SKM-1 treated with dmso at 0.1 percent for 144 hours (cell line): ENCODE results near the gene ZNF286A.
"Not testable (repeated sequence)": the region's sequence is repeated elsewhere in the genome, so short reads cannot be mapped to it uniquely, and the experiment has no call there.

Experiments used
- DNase-seq: peaks from one replicate; lab custom pipeline; 2025; ENCODE audit not compliant: unreplicated experiment; lab: John Stamatoyannopoulos, UW

The ZNF286A gene

DNA sequence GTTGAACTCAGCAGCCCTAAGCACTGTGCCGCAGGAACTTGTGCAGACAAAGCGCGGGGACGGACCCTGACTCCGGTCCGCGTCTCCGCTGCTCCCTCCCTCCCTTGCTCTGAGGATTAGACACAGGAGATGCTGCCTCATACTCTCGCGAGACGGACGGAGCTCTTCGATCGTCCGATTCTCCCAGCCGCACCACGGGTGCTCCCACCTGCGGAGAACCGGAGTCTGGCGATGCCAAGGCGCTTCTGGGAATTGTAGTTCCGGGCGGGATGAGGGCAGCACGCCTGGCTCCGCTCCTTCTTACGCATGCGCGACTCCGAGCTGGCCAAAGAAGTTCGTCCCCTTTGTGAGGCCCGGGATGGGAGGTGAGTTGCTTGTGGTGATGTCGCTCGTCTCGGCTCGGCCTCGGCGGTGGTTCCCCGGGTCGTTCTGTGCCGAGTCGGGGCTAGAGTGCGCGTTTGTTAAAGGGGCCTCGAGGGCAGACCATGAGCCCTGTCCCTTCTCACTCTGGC is at the start of gene ZNF286A:
Gene ZNF286A, plus strand, starts transcription at position 340 of the 512 bp plus-strand sequence. CDS start 578 bp downstream, outside the sequence.
- peak; percentile 90 for DNase-seq

DNA sequence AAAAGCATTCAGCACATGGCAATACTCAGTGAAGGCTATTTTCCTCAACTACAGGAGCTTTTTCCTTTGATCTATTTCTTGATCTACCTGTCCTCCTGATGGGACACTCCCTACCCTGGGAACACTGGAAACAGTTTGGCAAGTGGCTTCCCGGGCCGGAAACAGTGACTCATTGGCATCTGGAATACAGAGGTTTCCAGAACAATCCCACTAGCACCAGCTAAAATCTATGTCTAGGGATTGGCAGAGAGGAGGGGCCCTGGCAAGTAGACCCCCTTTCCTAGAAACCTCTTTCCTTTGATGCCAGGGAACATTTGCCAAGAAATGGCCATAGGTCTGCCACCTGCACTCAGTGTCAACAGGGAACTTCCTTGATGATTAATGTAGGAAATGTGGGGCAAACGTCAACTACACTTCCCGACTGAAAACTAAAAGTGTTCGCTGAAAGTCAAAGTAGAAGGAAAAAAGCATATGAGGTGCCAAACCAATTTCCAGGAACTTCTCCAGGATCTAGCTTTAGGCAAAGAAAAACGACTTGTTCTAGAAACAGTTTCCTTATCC is 49.6 kb upstream of the ZNF286A start:
- DNase-seq = no peak

DNA sequence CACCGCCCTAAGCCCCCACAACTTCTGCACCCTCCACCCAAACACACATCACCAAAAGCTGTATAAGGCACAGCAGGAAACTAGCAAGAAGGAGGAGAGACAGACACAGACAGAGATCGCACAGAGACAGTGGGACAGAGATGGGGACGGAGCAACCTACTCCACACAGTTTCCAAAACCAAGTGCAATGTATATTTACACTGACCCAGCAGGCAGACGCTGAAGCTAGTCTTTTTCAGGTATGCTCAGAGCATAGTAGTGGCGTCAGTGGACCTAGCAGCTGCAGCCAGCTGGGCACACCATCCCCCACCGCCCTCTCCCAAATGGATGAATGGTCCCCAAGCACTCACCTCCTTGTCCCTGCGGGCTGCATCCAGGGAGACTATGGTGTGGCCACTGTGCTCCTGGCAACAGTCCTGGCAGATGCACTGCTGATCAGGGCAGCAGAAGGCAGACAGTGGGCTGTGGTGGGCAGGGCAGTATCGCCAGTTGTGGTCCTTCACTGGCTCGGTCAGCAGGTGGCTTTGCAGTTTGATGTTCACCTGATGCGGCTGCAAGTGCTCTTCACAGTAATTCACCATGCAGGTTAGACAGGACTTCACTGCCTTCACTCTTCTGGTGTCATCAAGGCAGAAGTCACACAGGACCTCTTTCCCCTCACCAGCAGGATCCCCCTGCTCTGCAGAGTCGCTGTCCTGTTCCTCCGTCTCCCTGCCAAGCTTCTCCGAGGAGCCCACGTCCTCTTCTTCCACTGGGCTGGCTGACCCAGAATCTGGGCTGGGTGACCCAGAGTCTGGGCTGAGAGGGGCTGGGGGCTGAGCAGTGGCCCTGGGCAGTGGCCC is 48.6 kb upstream of the ZNF286A start:
- DNase-seq = no peak

DNA sequence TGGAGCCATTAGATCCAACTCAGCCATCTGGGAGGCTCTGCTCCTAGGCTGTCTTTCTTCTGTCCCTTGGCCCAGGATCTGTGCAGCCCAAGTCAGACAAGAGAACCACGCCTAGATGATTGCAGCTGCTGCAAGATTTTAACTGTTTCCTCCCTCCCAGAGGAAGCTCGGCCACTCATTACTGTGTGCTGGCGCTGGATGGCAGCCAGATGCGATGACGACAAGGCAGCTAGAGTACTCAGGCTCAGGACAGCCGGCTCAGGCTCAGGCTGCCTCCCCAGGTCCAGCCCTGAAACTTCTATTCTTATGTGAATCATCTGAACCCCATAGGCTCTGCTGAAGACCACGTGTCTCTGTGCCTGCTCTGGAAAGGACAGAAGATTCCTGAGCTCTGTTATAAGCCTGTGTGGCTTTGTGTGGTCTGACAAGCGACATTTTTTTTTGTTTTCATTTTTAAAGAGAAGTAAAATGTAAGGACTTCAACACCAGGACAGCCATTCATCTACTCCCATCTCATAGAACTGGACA is 47.9 kb upstream of the ZNF286A start:
- peak; percentile 89 for DNase-seq

DNA sequence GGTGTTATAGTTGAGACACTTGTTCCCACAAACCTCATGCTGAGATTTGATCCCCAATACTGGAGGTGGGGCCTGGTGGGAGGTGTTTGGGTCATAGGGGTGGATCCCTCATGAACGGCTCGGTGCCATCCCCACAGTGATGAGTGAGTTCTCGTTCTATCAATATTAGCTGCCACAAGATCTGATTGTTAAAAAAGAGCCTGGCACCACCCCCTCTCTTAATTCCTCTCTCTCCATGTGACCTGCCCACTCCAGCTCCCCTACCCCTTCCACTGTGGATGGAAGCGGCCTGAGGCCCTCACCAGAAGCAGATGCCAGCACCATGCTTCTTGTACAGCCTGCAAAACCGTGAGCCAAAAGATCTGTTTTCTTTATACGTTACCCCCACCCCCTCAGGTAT is 46.6 kb upstream of the ZNF286A start:
- DNase-seq = no peak

DNA sequence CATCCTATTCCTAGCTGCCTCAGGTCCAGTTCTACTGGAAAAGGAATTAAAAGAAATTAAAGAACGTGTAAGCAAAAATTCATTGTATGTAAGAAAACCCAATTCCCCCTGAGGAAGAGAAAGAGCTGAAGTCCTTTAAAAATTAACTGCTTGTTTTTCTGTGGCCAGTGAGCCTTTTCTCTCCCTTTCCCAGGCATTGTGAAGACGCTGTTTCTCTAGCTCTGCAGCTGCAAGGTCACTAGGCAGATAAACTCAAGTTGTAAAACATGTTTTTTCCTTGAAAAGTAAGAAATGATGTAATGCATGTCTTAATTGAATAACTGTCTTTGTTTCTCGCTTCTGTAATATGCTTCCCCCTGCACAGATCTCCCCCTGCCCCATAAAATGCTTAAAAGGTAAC is 45.2 kb upstream of the ZNF286A start:
- not testable (repeated sequence) for DNase-seq

DNA sequence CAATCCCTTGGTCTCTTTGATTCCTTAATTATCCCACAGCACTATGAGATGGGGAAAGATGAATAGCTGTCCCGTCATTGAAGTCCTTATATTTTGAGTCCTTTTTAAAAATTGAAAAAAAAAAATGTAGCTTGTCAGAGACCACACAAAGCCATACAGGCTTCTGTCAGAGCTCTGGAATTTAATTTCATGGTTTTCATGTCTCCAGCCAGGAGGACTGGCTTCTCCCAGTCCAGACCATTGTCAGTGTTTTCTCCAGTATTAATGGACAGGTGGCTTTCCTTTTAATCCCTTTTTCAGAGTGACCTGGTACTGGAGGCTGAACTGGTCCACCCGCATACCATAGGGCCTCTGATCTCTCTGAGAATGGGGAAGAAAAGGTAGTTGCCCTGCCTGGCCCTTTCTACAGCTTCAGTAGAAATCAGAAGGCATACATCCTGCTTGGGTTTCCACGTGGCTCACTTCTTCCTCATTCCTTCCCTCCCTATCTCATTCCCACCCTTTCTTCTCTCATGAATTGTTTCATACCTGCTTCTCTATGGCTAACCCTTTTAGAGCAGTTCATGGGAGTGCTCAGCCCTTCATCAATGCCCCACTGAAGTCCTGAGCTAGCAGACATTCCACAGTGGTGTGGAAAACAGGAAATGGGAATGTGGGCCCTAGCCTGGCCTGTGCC is 44.5 kb upstream of the ZNF286A start:
- DNase-seq = peak; percentile 1

DNA sequence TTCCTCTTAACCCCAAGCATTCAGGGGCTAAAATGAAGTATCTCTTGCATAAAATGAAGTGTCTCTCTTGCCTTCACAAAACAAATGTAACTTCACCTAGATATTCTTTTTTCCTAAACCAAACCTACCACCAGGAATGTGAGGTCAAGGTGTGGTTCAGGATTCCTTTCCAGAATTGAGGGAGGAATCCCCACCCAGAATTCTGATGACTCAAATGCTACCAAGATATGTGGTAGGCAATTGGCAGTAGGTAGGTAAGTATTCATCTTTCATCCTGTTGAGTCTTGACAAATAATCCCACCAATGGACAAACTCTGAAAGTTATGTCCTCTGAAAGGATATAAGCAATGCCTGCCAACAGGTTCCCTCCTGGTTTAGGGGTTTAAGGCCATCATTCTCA is 41.7 kb upstream of the ZNF286A start:
- DNase-seq = no peak

DNA sequence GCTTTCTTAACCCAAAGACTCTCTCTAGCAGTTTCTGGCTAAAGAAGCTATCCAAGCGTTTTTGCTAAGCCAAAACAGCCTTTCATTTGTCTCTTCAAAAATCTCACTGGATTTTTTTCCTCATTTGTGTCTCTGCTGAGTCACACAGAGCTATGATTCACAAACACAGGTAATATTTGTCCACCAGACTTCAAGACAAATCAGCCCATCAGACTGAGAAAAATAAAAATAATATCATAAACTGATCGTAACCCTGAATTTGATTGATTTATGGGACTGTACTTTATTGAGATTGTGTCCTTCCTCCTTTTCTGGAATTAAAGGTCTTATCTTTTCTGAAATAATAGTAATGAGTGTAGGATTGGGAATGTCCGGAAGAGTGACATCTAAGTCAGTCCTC is 41.3 kb upstream of the ZNF286A start:
- no peak for DNase-seq

DNA sequence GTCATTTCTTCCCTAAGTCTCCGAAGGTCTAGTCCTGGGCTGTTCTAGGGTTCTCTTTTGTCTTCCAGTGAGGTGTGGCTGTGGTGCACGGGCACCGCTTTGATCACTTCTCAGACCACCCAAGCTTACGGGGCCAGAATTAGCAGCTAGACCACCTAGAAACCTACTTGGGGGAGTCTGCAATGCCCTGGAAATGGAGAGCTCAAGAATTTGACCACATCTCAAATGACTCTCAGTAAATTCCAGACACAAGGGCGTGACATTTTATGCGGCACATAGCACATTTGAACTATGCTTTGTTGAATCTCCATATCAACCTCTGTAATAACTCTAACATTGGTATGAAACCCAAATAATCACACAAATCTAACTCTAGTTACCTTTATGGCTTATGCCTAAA is 40.3 kb upstream of the ZNF286A start:
- DNase-seq = no peak

DNA sequence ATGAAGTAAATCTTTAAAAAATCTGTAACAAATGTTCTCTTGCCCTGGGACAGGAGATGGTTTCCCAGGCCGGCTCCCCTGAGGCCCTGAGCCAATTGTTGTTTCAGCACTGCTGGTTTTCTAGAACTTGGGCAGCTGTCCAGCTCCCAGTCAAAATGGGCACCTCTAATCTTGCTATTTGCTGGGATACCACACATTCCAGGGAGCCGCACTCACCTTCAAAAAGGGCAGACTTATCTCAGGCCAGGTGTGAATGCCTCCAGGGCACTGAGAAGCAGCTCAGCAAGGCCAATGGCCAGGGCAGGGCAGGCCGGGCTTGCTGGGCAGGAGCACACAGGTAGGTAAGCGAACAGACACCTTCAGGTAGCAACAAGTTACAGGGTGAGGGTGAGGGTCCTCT is 39.9 kb upstream of the ZNF286A start:
- DNase-seq = no peak

DNA sequence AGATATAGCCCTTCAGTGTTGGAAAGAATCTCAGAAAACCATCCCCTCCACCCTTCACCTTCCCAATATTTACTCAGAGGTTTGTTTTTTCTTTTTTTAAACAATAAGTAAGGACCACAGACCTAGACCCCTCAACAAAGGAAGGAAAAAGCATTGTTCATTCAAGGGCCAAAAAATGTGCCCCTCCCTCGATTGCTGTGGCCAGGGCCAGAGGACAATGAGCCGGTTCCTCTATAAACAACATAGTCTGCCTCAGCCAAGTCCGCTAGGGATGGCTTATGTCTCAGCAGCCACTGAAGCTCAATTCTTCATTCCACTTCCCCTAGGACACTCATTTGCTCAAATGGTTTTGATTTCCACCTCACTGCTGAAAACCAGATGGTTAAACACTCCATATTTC is 39.5 kb upstream of the ZNF286A start:
- DNase-seq = no peak

DNA sequence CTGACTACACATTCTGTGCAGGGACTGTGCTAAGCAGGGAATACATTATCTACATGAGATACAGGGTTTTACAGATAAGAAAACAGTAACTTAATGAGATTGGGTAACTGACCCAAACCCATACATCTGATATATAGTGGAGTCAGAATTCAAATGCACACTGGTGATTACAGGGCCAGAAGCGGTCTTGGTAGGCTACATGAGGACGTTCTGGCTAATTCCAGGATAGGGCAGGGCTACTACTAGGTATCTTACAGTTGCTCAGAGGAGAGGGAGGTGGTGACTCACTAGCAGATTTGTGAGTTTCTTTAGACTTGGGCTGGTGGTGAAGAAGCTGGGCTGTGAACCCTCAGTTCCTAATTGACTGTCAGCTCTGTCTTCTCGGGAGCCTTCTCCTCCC is 36.9 kb upstream of the ZNF286A start:
- no peak for DNase-seq

DNA sequence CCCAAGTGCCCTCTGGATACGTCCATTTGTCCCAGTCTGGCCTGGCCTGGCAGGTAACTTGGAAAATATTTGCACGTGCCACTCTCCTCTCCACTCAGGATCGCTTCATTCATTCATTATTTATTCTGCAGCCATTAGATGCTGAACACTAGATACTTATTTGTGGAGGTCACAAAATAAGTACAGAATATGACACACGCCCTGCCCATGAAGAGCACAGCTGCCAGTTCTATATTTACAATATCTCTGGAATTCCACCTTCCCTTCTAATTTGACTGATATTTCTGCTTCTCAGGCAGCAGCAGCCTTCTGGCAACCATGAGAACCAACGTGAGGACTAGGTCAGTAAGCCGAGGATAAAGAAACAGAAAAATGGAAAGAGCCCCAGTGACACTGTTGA is 36.4 kb upstream of the ZNF286A start:
- no peak for DNase-seq

DNA sequence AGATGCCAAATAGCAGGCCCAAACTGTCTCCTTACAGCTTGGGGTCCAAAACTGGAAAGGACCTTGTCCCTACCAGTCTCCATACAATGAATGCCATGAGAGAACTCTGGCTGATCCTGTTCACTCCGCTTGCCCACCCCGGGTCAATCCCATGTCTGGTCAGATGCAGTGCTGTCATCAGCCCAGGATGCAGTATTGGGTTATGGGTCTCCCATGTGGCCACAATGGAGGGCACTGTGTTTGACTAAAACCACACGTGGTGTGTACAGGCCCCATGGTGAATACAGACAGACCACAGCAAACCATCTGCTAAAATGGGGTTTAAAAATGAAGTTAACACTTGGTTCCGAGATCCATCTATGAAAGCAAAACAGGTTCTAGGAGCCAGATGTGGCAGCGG is 35.9 kb upstream of the ZNF286A start:
- DNase-seq = no peak

DNA sequence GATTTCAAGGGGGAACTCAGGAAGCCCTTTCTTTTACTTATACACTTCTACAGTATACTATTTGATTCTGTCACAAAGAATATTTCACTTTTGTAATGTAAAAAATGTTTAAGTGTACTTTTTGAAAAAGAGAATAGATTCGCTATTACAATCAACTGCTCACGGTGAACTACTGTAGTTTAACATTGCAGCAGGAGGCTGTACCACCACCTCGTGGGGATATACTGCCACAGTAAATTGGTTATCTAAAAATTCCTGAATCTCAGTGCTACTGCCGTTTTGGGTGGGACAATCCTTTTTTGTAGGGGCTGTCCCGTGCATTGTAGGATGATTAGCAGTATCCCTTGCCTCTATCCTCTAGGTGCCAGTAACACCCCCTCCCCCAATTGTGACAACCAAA is 30.0 kb upstream of the ZNF286A start:
- not testable (repeated sequence) for DNase-seq

DNA sequence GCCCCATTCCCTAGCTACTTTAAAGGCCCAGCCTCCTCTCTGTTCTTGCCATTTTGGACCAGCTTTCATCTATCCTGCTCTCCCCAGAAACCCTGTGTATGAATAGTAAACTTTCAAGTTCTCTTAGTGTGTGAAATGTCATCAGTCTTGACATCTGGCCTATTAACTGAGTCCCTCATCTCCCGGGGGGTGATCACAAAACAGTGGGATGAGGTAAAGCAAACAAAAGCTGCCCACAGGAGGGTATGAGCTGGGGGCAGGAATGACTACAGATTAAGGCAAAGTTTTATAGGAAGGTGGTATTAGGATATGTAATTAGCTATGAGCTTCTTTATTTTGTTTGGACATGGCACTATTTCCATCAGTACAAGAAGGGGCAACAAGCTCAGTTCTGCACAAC is 24.9 kb upstream of the ZNF286A start:
- DNase-seq = not testable (repeated sequence)

DNA sequence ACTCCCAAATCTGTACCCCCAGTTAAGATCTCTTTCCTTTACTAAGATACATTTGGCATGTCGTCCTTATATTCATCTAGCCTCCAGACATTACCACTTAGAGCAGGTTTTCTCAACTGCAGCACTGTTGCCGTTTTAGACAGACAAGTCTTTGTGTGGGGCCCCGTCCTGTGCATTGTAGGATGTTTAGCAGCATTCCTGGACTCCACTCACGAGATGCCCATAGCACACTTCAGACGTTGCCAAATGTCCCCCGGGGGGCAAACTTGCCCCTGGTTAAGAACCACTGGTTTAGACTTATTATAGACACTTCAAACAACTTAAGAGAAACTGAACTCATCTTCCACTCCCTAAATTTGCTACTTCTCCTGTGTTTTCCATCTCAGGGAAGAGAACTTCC is 23.6 kb upstream of the ZNF286A start:
- not testable (repeated sequence) for DNase-seq

DNA sequence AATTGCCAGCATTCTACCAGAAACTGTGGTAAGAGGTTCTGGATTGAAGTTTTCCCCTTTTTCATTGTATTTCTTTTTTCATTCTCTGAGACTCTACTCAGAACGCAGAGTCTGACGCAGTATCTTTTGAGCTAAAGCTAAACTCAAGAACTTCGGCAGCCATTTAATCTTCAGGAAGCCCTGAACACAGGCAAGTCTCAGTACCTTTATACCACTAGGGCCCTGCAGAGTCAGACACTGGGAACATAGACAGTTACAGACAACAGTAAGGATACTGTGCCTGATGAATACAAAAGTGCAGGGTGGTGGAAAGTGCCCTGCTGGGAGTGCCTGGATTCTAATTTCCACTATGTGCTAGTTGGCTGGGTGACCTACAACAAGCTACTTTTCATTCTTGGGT is 16.4 kb upstream of the ZNF286A start:
- not testable (repeated sequence) for DNase-seq

DNA sequence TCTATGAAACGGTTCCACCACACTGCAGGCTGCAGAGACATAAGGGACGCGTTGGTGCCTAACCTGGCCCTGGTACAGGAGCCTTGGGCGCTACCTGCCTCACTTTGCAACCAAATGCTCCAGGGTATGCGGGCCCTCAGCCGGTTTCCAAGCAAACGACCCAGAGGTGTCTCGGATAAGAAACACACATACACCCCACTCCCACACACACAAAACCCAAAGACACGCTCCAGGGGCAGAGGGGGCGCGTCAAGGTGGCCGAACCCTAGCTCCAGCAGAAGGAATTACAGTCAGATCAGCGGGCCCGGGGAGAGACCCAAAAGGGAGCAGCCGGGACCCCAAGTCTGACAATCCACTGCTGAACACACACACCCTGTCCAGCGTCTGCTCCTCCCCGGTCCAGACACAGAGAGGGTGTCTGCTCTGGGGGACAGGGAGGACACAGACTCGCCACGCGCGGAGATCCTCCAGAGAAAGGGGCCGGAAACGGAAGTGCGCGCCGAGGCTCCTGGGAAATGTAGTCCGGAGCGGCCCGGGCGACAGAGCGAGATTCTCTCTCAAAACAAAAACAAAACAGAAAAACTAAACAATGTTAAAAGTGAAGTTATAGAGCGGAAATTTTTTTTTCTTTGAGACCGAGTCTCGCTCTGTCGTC is 15.6 kb upstream of the ZNF286A start, which contains the start of gene TRIM16:
Gene TRIM16, minus strand, starts transcription at position 488 of the 655 bp plus-strand sequence. CDS start 32,702 bp downstream, outside the sequence.
- peak; percentile 8 for DNase-seq

DNA sequence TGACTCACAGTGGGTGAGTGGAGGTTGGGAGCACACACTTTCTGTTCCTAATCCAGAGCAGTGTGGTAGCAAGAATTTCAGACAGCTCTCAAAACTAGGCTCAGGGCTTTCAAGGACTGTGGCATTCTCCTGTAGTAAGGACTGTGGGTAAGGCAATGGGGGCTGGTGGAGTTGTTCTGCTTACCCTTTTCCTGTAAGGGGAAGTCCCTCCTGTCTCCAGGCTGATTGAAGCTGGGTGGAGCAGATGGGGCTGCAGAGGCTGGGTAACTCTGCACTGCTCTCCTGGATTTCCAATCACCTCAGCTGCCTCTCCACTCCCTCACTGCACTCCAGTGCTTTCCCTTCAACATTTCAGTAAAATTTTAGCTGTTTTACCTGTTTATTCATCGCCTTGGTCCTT is 12.1 kb upstream of the ZNF286A start:
- not testable (repeated sequence) for DNase-seq
